PC-9 (cell line): ENCODE measurements around the gene CDK5RAP2. TPM values are rescaled to one million over a fixed set of nuclear protein-coding genes. Genes with fewer than 3 reads are reported as not detected.

Experiments
- BruUV-seq: library from RNA; stranded (reverse); fragments of 400-500 nt; replicated peaks from 2 replicates; lab custom pipeline; 2021; lab: Mats Ljungman, UMichigan
- CTCF ChIA-PET: fragments of 300-600 bp; sonication (Branson Sonifier 250); formaldehyde crosslinking; loops from one replicate; lab custom pipeline; 2022; ENCODE audit warnings: antibody characterized with exemption; lab: Charles Lee
- POLR2A ChIA-PET: fragments of 300-600 bp; sonication (Branson Sonifier 250); formaldehyde crosslinking; loops from one replicate; lab custom pipeline; 2022; ENCODE audit warnings: antibody characterized with exemption; ENCODE audit not compliant: unreplicated experiment; lab: Charles Lee
- DNase-seq, 2 experiments: peaks; one replicate each; pipeline versions ENCODE4 v3.0.0 to v3.0.0-alpha.2; 2015 to 2022; ENCODE audit warnings: mixed read lengths in 1 of 2
- H2AFZ ChIP-seq: fragments of 200-600 bp; sonication (generic); 2 replicates; pipeline ENCODE4 v1.8.1; 2017; ENCODE audit warnings: antibody characterized with exemption
- H3F3A ChIP-seq: fragments of 200-600 bp; sonication (generic); 2 replicates; pipeline ENCODE4 v1.8.1; 2017; ENCODE audit warnings: antibody characterized with exemption, mild to moderate bottlenecking, low read depth; ENCODE audit not compliant: insufficient read depth
- H3K27ac ChIP-seq: fragments of 200-600 bp; sonication (generic); 2 replicates; pipeline ENCODE4 v1.6.1; 2016; ENCODE audit warnings: mixed run types
- H3K27me3 ChIP-seq: fragments of 200-600 bp; sonication (generic); 2 replicates; pipeline ENCODE4 v1.6.1; 2016; ENCODE audit warnings: low read depth, mixed run types; ENCODE audit not compliant: insufficient read depth
- H3K36me3 ChIP-seq: fragments of 200-600 bp; sonication (generic); 2 replicates; pipeline ENCODE4 v1.6.1; 2016; ENCODE audit warnings: low read depth, mixed run types
- H3K4me1 ChIP-seq: fragments of 200-600 bp; sonication (generic); replicated peaks from 2 replicates; pipeline ENCODE4 v1.6.1; 2016; ENCODE audit warnings: mixed run types; ENCODE audit not compliant: insufficient read depth
- H3K4me2 ChIP-seq: fragments of 200-600 bp; sonication (generic); 2 replicates; pipeline ENCODE4 v1.6.1; 2017; ENCODE audit warnings: mixed run types
- H3K4me3 ChIP-seq: fragments of 200-600 bp; sonication (generic); 2 replicates; pipeline ENCODE4 v1.6.1; 2016; ENCODE audit warnings: mixed run types
- H3K79me2 ChIP-seq: fragments of 200-600 bp; sonication (generic); 2 replicates; pipeline ENCODE4 v1.6.1; 2017; ENCODE audit warnings: low read depth, mixed run types
- H3K9me2 ChIP-seq: fragments of 200-600 bp; sonication (generic); 2 replicates; pipeline ENCODE4 v1.8.1; 2017; ENCODE audit warnings: mild to moderate bottlenecking; ENCODE audit not compliant: insufficient read depth
- H3K9me3 ChIP-seq: fragments of 200-600 bp; sonication (generic); 2 replicates; pipeline ENCODE4 v1.8.1; 2016; ENCODE audit warnings: low read depth; ENCODE audit not compliant: insufficient read depth
- H4K20me1 ChIP-seq: fragments of 200-600 bp; sonication (generic); 2 replicates; pipeline ENCODE4 v1.8.1; 2017; ENCODE audit not compliant: insufficient read depth
- CTCF ChIP-seq: fragments of 200-600 bp; sonication (generic); conservative IDR thresholded peaks from 2 replicates; pipeline ENCODE4 v1.6.1; 2017; ENCODE audit warnings: mixed run types, antibody characterized with exemption, mild to moderate bottlenecking, moderate library complexity
- EZH2 ChIP-seq: fragments of 200-600 bp; sonication (generic); IDR thresholded peaks from 2 replicates; pipeline ENCODE4 v1.8.0; 2017; ENCODE audit warnings: antibody characterized with exemption, low read depth
- intact Hi-C: fragments of 100-400 bp; cut with micrococcal nuclease; formaldehyde crosslinking; loops from one replicate; pipeline ENCODE4 v1.10.0; 2022; ENCODE audit not compliant: unreplicated experiment
- total RNA-seq: library from RNA; stranded (reverse); gene quantifications from 2 replicates; pipeline ENCODE4 v1.2.3, GENCODE V29; 2021

The CDK5RAP2 gene
- total RNA-seq, 1 experiment from 2014 or later = 113 TPM

- Histone ChIP-seq H3K27ac (no peak overlapping the region), H4K20me1 (no peaks in the 10 kb centered on the region), H3K4me1 (no peaks in the 10 kb centered on the region), H3F3A (no peaks in the 10 kb centered on the region), H3K79me2 (0 out of 2 replicates have a peak, but pooled peaks cover 3% of the 10 kb centered on the region), H3K9me2 (no peaks in the 10 kb centered on the region), H3K4me3 (no peak overlapping the region), H3K9me3 (no peaks in the 10 kb centered on the region), H3K4me2 (no peak overlapping the region), H3K27me3 (no peaks in the 10 kb centered on the region), H3K36me3 (0 out of 2 replicates have a peak, but pooled peaks cover 3% of the 10 kb centered on the region), H2AFZ (no peak overlapping the region)
- ChIA-PET CTCF (no interaction called here), POLR2A (no interaction called here)
- TF ChIP-seq CTCF = no peak
- TF ChIP-seq EZH2 = no peak
- intact Hi-C loops = no loop called here
- no TSS peak for BruUV-seq
- DNase-seq = no peak
Measured at GRCh38 chr9:120568816-120569215, 11.2 kb downstream of the CDK5RAP2 start.

GRCh38 chr9:120567874-120568273 is 12.1 kb downstream of the CDK5RAP2 start:
- Histone ChIP-seq H3K4me2 (no peak overlapping the region), H4K20me1 (no peaks in the 10 kb centered on the region), H3K27ac (no peak overlapping the region), H3F3A (no peaks in the 10 kb centered on the region), H3K9me3 (no peaks in the 10 kb centered on the region), H3K79me2 (no peaks in the 10 kb centered on the region), H3K36me3 (0 out of 2 replicates have a peak, but pooled peaks cover 3% of the 10 kb centered on the region), H3K27me3 (no peaks in the 10 kb centered on the region), H3K4me3 (no peak overlapping the region), H2AFZ (no peak overlapping the region), H3K9me2 (no peaks in the 10 kb centered on the region), H3K4me1 (no peaks in the 10 kb centered on the region)
- TF ChIP-seq EZH2 = no peak
- no peak for TF ChIP-seq CTCF
- BruUV-seq = no TSS peak
- POLR2A ChIA-PET = no interaction called here
- CTCF ChIA-PET = no interaction called here
- DNase-seq = no peak
- intact Hi-C loops = no loop called here

- no TSS peak for BruUV-seq
- Histone ChIP-seq H2AFZ (no peak overlapping the region), H3K27ac (no peak overlapping the region), H3K9me2 (no peaks in the 10 kb centered on the region), H3K4me3 (no peak overlapping the region), H3K36me3 (0 out of 2 replicates have a peak, but pooled peaks cover 3% of the 10 kb centered on the region), H3F3A (no peaks in the 10 kb centered on the region), H3K79me2 (no peaks in the 10 kb centered on the region), H3K4me1 (no peaks in the 10 kb centered on the region), H3K4me2 (no peak overlapping the region), H3K27me3 (no peaks in the 10 kb centered on the region), H4K20me1 (no peaks in the 10 kb centered on the region), H3K9me3 (no peaks in the 10 kb centered on the region)
- TF ChIP-seq CTCF (no peak), EZH2 (no peak)
- POLR2A ChIA-PET = no interaction called here
- DNase-seq = no peak
- CTCF ChIA-PET = no interaction called here
- intact Hi-C loops = no loop called here
Measured at GRCh38 chr9:120567081-120567480, 12.9 kb downstream of the CDK5RAP2 start.
